Measurements from ENCODE around the gene ATM.
A peak's percentile ranks its signal among the peaks of the same experiment; 100 is the strongest.
"Not testable (repeated sequence)": the region's sequence is repeated elsewhere in the genome, so short reads cannot be mapped to it uniquely, and the experiment has no call there.

Gene ATM

DNA sequence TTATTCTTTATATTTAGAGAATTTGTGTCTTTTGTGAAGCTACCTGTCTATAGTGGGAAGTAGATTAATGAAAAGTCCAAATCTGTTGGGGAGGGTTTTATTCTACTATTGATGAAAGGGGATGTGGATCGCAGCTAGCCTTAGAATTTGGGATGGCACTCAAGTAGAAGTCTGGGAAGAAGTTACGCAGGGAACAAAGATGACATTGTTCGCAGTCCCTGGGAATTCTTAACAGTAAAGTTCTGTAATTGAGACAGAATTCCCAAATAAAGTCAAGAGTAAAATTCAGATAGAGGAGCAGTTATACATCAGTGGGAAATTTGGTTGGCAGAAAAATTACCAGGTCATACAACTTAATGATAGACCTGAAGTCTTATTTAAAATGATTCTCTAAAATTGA, 64.1 kb downstream of the ATM start:
- no peak for FAIRE-seq

DNA sequence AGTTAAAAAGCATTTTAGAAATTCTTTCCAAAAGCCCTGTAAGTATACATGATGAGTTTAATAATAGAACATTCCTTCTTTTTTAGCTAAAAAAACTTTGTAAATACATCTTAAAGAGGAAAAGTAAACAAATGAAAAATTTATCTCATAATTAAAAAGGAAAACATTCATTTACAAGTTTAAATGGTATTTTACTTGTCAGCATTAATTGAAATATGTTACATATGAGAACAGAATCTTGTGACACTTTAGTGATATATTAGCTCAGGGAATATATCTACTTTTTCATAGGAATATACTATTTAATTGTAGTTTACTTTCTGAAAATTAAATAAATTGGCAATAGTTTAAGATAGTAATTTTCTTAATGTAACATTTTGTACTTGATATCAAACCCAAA, 66.2 kb downstream of the ATM start:
- FAIRE-seq: peak; percentile 70

DNA sequence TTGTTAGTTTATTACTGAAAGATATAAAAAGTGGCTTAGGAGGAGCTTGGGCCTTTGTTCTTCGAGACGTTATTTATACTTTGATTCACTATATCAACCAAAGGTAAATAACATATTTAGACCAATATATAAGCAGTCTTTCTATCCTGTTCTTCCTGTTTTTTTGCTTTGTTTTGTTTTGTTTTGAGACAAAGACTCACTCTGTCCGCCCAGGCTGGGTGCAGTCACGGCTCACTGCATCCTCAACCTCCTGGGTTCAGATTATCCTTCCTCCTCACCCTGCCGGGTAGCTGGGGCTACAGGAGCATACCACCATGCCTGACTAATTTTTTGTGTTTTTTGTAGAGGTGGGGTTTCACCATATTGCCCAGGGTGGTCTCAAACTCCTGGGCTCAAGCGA, 66.8 kb downstream of the ATM start:
- FAIRE-seq: no peak

DNA sequence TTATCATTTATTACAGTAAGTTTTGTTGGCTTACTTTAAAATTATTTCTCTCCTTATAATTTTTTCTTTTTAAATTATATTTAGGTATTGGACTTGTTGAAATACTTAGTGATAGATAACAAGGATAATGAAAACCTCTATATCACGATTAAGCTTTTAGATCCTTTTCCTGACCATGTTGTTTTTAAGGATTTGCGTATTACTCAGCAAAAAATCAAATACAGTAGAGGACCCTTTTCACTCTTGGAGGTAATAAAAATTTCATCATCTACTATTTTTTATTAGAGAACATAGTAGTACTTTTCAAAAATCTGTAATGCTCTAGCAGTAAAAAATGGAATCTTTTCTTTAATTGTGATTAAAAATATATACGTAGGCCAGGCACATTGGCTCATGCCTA, 70.4 kb downstream of the ATM start:
- FAIRE-seq: no peak

DNA sequence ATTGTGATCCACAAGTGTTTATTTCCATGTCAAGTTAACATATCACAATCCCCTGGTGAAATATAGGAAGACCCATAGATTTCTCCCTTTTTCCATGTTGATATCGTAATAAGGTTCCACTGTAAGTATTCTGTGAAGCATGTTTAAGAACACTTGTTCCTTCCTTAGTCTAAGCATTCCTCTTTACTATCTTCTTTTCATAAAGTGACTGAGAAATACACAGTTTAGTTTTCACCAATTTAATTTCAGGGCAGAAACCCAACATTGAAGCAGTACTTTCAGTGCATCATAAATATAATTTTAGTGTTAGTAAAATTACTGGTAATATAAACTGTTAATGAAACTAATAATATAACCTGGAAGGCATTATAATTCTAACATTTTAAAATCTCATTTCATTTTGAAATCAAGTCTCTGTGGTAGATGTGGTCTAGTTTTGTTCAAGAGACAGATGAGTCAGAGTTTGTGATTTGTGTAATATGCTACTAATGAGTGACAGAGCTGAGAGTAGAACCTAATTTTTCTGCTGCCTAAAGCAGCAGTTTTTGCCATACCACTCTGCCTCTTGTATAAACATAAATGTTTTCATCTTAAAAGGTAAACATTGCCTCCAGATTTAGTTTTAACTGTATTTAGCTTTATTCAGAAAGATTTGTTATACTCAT, 79.4 kb downstream of the ATM start:
- no peak for FAIRE-seq

DNA sequence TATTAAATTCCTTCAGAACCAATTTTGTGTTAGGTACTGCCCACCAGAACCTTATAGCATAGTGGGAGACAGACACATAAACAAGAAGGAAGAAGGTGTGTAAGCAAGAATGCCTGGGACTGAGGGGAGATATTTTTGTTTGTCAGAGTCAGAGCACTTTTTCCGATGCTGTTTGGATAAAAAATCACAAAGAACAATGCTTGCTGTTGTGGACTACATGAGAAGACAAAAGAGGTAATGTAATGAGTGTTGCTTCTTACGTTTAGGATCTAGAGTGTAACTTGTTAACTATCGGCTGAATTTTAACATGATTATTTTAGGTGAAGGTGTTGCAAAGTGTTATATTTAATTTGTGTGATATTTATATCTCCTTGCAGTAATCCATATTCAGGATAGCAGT, 84.9 kb downstream of the ATM start:
- FAIRE-seq: no peak

DNA sequence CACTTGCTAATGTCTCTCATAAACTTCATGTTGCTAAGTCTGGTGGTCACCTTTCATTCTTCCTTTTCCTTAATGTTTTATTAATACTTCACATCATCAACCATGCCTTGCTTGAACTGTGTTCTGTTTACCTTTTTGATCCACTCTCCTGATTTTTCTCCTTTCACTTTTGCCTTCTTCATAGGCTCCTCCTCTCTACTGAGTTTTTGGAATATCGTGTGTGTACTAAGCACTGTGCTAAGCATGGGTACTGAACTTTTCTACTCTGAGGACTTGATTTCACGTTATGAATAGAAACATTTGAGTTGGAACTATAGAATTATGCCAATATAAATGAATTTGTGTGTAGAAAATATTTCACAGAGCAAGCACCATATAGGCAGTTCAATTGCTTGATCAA, 90.6 kb downstream of the ATM start:
- no peak for FAIRE-seq

DNA sequence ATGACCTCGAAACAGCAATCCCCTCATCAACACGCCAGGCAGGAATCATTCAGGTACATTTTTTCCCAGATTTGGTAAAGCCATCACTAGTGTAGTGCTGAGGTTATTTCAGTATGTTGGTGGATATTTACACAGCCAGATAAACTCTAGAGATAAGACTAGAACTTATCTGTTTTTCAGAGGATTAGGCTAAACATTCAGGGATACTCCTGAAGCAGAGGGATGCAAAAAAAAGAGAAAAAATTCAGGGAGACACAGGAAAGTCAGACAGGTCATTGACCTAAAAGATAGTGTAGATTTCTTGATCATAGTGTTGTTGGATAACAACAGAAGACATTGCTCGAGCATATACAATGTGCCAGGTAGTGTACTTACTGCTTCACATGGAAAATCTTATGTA, 93.2 kb downstream of the ATM start:
- no peak for FAIRE-seq

DNA sequence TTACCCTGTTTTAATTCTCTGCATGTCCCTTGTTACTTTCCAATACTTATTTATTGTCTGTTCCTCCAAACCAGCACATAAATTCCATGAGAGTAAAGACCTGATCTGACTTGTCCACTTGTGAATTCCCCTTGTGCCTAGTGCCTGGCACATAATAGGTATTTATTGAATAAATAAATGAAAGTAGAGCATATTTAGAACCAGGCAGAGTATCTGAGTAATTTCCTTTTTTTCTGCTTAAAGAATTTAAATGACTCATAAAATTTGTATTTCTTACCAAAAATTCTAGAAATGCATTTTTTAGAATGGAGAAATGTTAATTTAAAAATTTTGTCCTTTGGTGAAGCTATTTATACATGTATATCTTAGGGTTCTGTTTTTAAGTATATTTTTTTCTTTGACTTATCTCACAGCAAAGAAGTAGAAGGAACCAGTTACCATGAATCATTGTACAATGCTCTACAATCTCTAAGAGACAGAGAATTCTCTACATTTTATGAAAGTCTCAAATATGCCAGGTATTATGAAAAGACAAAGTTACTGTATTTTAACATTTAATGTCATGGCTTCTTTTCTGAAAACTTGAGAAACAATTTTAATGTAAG, 96.8 kb downstream of the ATM start:
- FAIRE-seq: no peak

DNA sequence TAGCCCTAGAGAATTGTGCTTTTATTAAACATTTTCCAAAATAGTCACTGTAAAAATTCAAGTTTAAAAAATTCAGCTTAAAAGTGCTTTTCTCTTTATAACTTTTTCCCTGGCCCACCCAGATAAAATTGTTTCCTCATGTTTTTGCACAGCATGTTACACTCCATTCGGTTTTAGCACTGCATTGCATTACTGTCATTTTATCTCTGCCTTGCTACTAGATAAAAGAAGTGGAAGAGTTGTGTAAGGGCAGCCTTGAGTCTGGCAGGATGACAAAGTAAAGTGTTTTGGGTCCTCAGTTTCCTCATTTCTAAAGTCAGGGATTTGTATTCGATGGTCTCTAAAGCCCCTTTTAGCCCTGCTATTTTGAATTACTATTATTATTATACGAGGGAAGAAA, 99.8 kb downstream of the ATM start:
- FAIRE-seq: no peak

DNA sequence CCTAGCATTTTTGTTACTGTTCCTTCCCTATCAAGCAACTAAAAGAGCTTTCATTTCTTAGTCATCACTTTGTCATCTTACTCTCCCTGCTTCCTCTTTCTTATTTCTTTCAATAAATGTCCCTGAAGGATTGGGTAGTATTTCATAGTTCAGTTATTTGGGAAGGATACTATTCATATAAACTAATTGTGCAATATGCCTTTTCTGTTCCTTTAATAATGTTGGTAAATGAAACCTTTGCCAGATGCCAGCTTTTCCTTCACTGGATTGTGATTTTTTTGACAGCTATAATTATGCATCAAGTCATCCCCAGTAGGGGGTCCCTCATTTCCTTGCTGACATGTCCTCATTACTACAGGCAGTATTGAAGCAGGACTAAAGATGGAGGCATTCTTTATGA, 101.7 kb downstream of the ATM start:
- FAIRE-seq: no peak

DNA sequence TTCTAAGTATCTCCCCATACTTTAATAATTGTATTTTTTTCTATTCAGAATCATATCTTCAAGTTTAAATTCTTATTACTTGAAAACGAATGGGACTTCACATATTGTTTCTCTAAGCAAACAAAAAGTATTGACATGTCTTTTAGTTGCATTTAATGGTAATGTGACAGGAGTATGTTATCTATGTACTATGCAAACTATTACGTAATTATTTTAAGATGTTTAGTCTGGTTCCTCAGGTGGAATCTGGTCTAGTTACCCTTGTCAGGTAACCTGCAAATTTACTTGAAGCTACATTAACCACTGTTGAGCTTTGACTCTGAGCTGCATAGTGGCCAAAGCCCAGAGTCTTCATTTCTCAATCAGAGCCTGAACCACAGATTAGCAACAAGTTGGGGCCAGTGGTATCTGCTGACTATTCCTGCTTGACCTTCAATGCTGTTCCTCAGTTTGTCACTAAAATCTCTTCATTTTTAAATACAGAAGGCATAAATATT, 110.6 kb downstream of the ATM start:
- no peak for FAIRE-seq

DNA sequence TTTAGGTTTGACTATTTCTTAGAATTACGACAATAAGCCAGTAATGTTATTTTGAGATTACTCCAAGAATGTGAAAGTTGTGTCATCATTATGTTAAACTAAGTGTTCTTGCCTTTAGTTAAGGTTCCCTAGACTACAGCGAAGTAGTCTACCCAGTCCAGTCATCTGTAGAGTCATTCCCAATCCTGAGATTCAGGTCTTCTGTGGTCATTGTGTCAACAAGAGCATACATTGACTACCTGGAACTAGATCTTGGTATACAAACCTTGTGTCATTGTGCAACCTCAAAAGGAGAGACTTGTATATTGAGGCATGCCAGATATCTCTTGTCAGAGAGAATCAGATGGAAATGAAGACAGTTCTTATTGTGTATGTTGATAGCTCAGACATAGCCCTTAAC, 115.9 kb downstream of the ATM start:
- FAIRE-seq: no peak

DNA sequence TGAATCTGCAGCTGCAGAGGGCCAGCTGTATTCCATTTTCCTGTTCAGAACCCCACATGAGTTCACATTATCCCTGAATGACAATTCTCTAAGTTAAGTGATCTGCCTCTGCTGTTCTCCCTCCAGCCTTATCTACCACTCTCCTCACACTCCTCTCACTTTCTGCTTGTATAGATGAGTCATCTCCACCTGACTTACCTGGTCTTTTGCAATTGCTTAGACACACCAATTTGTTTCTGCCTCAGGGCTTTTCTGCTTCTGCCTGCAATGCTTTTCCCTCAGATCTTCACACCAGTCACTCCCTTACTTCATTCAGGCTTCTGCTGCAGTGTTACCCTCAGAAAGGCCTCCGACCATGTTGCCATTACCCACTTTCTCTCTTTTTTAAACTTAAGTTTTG, 118.1 kb downstream of the ATM start:
- no peak for FAIRE-seq

DNA sequence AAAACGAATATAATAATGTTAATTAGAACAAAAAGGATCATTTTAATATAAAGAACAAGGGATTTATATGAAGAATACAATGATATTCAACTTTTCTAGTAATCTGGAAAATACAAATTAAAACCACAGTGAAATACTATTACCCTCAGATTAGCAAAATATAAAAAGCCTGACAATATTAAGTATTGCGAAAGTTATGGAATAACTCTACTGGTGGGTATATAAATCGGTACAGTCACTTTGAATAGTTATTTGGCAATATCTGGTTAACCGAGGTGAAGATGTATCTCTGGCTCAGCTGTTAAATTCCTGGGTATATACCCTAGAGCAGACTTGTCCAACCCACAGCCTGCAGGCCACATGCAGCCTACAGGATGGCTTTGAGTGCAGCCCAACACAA, 118.8 kb downstream of the ATM start:
- no peak for FAIRE-seq

DNA sequence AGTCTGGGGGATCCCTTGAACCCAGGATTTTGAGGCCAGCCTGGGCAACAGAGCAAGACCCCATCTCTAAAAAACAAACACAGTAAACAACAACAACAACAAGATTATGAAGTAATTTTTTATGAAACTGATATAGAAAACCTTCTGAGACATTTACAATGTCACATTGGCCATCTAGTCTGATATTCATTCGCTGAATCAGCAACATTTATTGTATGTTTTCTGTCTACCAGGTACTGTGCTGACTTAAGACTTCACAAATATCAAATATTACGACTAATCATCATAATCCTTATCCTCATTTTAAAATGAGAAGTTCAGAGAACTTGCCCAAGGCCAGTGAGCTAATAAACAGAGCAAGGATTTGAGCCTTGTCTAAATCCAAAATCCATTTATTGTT, 120.8 kb downstream of the ATM start:
- FAIRE-seq: no peak

DNA sequence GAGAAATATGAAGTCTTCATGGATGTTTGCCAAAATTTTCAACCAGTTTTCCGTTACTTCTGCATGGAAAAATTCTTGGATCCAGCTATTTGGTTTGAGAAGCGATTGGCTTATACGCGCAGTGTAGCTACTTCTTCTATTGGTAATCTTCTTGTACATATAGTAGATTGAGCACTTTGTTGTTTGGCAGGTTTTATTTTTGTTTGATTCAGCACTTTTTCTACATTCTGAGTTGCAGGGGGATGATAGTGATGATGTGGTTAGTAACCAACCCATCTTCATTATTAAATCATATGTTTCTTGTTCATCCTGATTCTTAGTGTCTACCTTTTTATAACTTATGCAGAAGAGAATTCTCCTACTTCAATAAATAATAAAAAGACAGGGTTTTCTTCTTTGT, 122.9 kb downstream of the ATM start:
- FAIRE-seq: peak; percentile 26

DNA sequence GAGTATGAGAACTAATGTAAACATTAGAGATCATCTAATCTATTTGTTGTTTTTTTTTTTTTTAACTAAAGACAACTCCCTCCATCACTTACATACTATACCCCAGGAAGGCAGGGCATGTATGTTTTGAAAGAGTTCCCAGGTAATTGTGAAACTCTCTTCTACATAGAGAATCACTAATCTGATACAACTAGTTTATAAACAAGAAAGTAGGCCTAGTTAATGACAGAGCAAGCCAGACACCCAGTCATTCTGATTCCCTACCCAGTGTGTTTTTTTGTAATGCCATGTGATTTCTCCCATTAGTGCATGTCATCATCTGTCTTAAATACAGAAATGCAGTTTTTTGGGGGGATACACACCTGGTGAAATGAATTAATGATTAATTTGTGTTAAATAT, 123.6 kb downstream of the ATM start:
- no peak for FAIRE-seq

DNA sequence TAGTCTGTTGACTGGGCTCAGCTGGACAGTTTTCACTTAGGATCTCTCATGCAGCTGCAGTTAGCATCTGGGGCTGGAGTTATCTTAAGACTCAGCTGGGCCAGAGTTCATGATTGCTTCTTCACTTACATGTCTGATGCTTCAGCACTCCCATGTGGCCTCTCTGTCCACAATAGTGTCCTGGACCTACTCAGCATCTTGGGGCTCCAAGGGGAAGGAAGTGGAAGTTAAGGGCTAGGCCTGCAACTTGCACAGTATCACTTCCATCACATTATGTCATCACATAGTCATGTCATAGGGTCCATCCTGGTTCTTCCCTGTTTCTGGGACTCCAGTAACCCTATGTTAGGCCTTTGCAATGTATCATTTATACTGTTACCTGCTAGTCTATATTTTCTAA, 128.6 kb downstream of the ATM start:
- no peak for FAIRE-seq

DNA sequence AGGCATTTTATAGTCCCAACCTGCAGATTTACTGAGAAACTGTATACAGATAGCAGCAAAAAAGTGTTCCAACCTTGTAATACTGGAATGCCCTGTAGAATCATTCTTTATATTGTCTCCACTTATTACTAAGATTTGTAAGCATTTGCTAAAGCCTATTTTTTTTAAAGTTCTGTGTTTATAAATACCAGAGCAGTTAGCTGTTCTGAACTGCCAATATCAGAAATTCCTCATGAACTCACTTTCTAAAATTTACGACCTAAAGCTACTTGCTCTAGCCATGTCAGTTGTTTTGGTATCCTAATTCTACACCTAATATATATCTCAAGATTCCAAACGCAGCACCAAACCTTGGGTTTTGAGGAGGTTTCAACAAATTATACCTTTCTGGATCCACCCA, 141.3 kb downstream of the ATM start:
- no peak for FAIRE-seq

DNA sequence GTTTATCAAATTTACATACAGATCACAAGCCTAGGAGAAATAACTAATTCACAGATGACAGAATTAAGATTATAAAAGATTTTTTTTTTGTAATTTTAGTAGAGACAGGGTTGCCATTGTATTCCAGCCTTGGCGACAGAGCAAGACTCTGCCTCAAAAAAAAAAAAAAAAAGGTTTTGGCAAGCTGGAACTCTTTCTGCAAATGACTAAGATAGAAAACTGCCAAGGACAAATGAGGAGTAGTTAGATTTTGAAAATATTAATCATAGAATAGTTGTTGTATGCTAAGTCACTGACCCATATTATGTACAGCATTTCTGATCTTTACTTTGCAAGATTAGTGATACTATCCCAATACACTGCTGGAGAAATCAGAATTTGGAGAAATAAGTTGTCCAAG, 145.3 kb downstream of the ATM start:
- FAIRE-seq: no peak

DNA sequence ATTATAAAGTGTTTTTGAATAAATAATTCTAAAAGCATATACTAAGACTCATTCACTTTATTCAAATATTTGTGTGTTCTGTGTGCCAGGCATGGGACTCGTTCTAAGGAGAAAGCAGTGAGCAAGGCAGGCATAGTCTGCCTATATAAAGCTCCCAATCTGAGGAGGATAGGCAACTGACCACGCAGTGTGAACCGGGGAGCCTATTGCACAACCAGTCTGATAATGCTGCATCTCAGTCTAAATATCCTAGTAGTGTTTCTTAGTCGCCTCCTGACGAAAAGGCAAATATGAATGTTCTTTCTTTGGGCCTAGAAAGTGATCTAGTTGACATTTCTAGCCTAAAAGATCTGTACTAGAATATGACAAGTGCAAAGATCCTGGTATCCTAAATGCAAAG, 146.2 kb downstream of the ATM start:
- FAIRE-seq: no peak

DNA sequence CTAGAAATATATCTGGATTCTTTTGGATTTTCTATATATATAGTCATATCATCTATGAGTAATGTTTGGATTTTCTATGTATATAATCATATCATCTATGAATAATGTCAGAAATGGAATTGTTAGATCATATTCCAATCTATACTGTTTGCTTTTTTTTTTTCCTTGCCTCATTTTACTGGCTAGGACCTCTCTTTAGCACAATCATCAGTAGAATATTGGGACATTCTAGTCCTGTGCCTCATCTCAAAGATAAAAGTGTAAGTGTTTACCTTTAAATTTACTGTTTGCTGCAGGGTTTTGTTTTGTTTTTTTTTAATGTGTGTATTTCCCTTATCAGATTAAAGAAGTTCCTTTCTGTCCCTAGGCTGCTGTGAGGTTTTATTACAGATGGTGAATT, 147.4 kb downstream of the ATM start:
- FAIRE-seq: no peak

DNA sequence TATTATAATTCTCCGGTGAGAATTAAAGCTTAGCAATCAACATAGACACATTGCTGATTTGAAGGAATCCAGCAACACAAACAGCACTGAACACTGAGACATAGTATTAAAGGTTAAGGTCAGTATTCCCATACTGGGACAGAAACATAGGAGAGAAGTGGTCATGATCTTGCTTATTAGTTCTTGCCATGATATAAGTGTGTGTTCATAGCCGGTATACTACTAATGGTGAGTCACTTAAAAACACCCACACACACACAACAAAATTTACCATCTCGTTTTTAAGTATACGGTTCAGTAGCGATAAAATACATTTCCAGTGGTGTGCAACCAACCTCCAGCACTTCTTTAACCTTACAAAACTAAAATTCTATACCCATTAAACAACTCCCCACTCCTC, 148.1 kb downstream of the ATM start:
- FAIRE-seq: no peak

DNA sequence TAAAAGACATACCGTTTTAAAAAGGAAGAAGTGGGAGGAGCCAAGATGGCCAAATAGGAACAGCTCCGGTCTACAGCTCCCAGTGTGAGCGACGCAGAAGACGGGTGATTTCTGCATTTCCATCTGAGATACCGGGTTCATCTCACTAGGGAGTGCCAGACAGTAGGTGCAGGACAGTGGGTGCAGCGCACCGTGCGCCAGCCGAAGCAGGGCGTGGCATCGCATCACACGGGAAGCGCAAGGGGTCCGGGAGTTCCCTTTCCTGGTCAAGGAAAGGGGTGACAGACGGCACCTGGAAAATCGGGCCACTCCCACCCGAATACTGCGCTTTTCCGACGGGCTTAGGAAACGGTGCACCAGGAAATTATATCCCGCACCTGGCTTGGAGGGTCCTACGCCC, 150.6 kb downstream of the ATM start:
- FAIRE-seq: not testable (repeated sequence)

All from TTC549 (cell line).